ENCODE measurements around the gene RSF1.

Gene RSF1

DNA sequence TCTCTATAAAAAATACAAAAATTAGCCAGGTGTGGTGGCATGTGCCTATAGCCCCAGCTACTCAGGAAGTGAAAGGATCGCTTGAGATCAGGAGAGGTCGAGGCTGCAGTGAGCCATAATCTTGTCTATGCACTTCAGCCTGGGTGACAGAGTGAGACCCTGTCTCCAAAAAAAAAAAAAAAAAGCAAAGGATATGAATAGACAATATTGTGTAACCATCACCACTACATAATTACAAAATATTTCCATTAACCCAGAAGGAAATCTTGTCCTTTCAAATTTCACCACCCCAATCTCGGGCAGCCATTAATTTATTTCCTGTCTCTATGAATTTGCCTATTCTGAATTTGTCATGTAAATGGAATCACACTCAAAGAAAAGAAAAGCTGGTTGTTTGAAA is 21.2 kb downstream of the RSF1 start:
- TF ChIP-seq, protein P1, sequence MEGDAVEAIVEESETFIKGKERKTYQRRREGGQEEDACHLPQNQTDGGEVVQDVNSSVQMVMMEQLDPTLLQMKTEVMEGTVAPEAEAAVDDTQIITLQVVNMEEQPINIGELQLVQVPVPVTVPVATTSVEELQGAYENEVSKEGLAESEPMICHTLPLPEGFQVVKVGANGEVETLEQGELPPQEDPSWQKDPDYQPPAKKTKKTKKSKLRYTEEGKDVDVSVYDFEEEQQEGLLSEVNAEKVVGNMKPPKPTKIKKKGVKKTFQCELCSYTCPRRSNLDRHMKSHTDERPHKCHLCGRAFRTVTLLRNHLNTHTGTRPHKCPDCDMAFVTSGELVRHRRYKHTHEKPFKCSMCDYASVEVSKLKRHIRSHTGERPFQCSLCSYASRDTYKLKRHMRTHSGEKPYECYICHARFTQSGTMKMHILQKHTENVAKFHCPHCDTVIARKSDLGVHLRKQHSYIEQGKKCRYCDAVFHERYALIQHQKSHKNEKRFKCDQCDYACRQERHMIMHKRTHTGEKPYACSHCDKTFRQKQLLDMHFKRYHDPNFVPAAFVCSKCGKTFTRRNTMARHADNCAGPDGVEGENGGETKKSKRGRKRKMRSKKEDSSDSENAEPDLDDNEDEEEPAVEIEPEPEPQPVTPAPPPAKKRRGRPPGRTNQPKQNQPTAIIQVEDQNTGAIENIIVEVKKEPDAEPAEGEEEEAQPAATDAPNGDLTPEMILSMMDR (conservative IDR thresholded peaks at IDR 0.05), result no peak
- no peak for TF ChIP-seq ZFX (IDR thresholded peaks at IDR 0.05)
- H3K27ac ChIP-seq, result no peak overlapping the region

DNA sequence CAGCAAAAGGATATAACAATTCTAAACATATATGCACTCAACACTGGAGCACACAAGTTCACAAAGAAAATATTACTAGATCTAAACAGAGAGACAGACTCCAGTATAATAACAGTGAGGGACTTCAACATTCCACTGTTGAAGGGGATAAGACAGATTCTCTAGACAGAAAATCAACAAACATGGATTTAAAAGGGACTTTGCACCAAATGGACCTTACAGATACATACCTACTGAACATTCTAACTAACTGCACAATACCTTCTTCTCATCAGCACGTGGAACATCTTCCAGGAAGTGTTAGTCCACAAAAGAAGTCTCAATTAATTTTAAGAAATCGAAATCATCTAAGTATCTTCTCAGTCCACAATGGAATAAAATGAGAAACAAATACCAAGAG is 26.6 kb downstream of the RSF1 start:
- H3K27ac ChIP-seq, result no peak overlapping the region
- TF ChIP-seq ZFX (IDR thresholded peaks at IDR 0.05), result no peak
- TF ChIP-seq, protein P1 (conservative IDR thresholded peaks at IDR 0.05), result no peak

DNA sequence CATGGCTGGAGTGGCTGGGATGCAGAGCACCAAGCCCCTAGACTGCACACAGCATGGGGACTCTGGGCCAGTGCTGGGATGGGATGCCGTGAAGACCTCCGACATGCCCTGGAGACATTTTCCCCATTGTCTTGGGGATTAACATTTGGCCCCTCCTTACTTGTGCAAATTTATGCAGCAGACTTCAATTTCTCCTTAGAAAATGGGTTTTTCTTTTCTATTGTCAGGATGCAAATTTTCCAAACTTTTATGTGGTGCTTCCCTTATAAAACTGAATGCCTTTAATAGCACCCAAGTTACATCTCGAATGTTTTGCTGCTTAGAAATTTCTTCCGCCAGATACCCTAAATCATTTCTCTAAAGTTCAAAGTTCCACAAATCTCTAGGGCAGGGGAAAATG is 29.2 kb downstream of the RSF1 start:
- H3K27ac ChIP-seq, result no peak overlapping the region

DNA sequence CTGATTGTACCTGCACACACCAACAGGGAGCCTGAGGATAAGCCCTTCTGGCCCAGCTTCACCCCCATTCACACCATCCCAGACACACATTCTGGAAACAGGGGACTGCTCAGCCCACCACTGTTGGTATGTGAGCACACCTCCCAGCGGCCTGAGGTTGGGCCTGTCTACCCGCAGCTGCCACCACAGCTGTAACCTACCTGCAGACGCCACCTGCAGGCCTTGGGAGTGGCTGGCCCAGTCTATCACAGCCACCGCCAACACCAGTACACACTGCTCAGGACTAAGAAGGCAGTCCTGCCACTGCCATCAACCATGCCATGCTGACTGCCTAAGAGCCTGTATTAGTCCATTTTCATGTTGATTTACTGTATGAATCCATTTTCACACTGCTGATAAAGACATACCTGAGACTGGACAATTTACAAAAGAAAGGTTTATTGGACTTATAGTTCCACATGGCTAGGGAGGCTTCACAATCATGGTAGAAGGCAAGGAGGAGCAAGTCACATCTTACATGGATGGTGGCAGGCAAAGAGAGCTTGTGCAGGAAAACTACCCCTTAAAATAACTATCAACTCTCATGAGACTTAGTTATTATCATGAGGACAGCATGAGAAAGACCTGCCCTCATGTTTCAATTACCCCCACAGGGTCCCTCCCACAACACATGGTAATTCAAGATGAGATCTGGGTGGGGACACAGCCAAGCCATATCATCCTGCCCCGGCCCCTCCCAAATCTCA is 30.6 kb downstream of the RSF1 start:
- no peak overlapping the region for H3K27ac ChIP-seq
- TF ChIP-seq, protein P1 (conservative IDR thresholded peaks at IDR 0.05), result no peak
- no peak for TF ChIP-seq ZFX (IDR thresholded peaks at IDR 0.05)

More for the DNA sequence above, 29.2 kb downstream of the RSF1 start:
- TF ChIP-seq, protein P1 (conservative IDR thresholded peaks at IDR 0.05), result no peak
- no peak for TF ChIP-seq ZFX (IDR thresholded peaks at IDR 0.05)

DNA sequence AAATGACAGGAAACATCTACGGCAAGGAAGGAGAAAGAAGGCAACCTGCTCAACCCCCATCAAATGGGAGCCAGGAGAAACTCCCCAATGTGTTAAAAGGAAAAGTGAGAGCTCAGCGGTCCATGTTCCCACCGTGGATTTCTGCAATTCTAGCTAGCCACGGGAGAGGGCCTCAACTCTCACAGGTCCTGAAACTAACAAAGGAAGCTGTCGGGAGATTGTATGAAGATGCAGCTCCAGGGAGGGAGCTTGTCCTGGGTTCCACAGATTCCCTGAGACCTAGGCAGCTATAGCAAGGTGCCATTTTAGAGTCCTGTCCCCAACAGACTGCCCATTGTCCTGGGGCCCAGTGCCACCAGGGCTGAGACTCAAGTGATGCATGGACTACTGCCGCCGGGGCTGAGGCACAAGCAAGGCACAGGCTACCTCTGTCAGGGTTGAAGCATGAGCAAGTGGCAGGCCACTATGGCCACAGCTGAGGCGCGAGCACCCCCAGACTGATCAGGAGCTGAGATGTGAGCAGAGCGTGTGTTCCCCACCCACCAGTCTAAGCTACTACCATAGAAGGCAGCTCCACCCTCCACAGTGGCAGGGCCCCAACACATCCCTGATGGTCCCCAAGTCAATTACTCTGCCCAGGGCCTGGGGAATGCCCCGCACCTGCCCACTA is 31.3 kb downstream of the RSF1 start:
- H3K27ac ChIP-seq, result no peak overlapping the region
- TF ChIP-seq ZFX (IDR thresholded peaks at IDR 0.05), result no peak
- TF ChIP-seq, protein P1 (conservative IDR thresholded peaks at IDR 0.05), result no peak

DNA sequence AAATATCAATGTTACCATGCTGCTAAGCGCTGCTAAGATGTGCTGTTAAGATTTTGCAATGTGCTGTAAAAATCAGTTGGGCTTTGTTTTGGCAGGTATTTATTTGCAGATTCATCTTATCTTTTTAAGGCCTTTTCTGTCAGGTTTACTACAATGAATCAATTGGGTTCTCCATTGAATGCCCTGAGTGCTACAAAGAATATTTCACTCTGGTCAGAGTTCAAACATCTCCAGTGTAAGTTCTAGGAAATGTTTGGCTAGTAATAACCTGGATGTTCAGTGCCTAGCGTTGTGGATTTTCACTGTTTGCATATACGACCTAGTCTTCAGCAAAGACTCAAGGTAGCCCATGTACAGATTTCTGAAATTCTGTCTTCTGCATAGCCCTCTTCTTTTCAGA is 36.0 kb downstream of the RSF1 start:
- no peak overlapping the region for H3K27ac ChIP-seq
- TF ChIP-seq ZFX (IDR thresholded peaks at IDR 0.05), result no peak
- TF ChIP-seq, protein P1 (conservative IDR thresholded peaks at IDR 0.05), result no peak

DNA sequence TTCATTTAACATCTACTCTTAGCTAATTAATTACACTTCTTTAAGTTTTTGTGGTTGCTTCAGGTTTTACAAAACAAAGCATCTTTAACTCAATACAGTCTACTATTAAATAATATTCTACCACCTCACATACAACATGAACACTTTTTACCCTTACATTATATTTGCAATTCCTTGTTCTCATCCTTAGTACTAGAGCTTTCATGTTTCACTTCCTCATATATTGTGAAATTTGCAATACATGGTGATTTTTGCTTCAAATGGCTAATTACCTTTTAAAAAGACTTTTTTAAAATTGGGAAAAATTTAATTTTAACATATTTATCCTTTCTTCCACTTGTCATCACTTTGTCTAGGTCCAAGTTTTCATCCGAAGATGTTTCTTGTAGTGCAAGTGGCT is 37.5 kb downstream of the RSF1 start:
- no peak overlapping the region for H3K27ac ChIP-seq
- no peak for TF ChIP-seq ZFX (IDR thresholded peaks at IDR 0.05)
- TF ChIP-seq, protein P1 (conservative IDR thresholded peaks at IDR 0.05), result no peak

Measured in C4-2B (cell line).